IgD-negative memory B cell (primary cell): ENCODE results near the gene PFKM. TPM values are rescaled to one million over a fixed set of nuclear protein-coding genes. Genes with fewer than 3 reads are reported as not detected.

Source experiments
- H3K27ac Mint-ChIP-seq, 3 donors: one replicate each; pipeline ENCODE4 v1.8.0; 2020 to 2022; ENCODE audit warnings: mild to moderate bottlenecking in 3 of 3, mixed read lengths in 3 of 3, moderate library complexity in 1 of 3
- H3K27me3 Mint-ChIP-seq: one replicate; pipeline ENCODE4 v1.8.0; 2021; ENCODE audit warnings: mixed read lengths
- H3K36me3 Mint-ChIP-seq: one replicate; pipeline ENCODE4 v1.8.0; 2020; ENCODE audit warnings: mild to moderate bottlenecking, mixed read lengths
- H3K4me1 Mint-ChIP-seq, 3 donors: one replicate each; pipeline ENCODE4 v1.8.0; 2020 to 2022; ENCODE audit warnings: mixed read lengths in 3 of 3, mild to moderate bottlenecking in 1 of 3
- H3K4me3 Mint-ChIP-seq, 4 donors: one replicate each; pipeline ENCODE4 v1.8.0; 2020 to 2022; ENCODE audit warnings: mild to moderate bottlenecking in 4 of 4, mixed read lengths in 4 of 4, moderate library complexity in 3 of 4
- H3K9me3 Mint-ChIP-seq, 3 donors: one replicate each; pipeline ENCODE4 v1.8.0; 2020 to 2021; ENCODE audit warnings: mixed read lengths in 3 of 3, mild to moderate bottlenecking in 1 of 3
- polyA plus RNA-seq: library from polyadenylated mRNA; unstranded; fragments of 300-500 nt; fragmentation: Illumina TruSeq; gene quantifications from one replicate; pipeline ENCODE4 v1.2.3, GENCODE V29; 2021

The PFKM gene
- polyA plus RNA-seq, 1 donor from 2014 or later = 7.5 TPM

DNA sequence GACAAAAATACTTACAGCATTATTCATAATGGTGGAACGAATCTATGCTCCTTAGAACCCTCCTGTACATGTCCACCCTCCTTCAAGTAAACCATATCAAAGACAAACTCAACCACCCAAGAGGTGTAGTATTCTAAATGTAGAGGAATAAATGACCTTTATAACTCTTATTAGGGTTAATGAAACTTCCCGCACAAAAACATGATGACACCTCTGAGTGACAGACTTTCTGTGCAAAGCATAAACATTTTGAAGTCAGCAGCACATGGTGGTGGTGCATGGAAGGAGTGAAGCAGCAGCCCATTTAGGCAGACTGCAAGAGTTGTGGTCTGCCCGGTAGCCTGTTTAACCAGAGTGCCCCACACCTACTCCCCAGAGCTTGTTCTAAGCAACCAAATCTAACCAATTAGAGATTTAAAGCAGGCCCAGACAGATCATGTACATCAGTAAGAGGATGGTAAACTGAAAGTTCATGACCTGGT, 38.8 kb downstream of the PFKM start:
- H3K9me3 Mint-ChIP-seq = no peaks in the 10 kb centered on the region
- H3K27ac Mint-ChIP-seq = peak overlapping the region; percentile 84 to 98 (median 97)
- H3K4me3 Mint-ChIP-seq = peak overlapping the region; percentile 94 to 99 (median 96)
- H3K36me3 Mint-ChIP-seq = peaks cover 1% of the 10 kb centered on the region
- peaks cover 17 to 23% (median 22%) of the 10 kb centered on the region in 3 donors for H3K4me1 Mint-ChIP-seq
- H3K27me3 Mint-ChIP-seq = no peaks in the 10 kb centered on the region

- H3K4me1 Mint-ChIP-seq = peaks cover 14 to 15% (median 15%) of the 10 kb centered on the region in 3 donors
- H3K9me3 Mint-ChIP-seq = no peaks in the 10 kb centered on the region
- peaks cover 1% of the 10 kb centered on the region for H3K36me3 Mint-ChIP-seq
- H3K4me3 Mint-ChIP-seq = peak overlapping the region in 1 of 4 donors; percentile 28
- H3K27ac Mint-ChIP-seq = no peak overlapping the region
- H3K27me3 Mint-ChIP-seq = peaks cover 2% of the 10 kb centered on the region
These were observed 40.9 kb downstream of the PFKM start for GRCh38 chr12:48160046-48160445.

DNA sequence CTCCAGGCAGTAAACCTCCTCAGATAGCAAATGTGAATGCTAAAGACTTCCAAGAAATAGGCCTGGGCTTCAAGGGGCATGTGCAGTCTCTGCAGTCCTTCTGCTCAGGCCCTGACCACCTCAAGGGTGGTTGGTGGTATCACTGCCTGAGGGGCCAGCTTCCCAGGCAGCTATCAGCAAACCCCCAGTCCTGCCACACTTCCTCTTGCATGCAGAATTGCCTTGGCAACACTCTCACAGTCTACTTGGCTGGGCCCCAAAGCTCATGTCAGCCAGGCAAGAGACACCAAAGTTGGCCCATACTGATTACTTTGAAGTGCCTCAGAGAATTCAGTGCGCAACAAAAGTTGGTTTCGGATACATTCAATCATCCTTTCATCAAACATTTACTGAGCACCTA, 41.6 kb downstream of the PFKM start:
- no peak overlapping the region for H3K27ac Mint-ChIP-seq

GRCh38 chr12:48163150-48163747, 44.1 kb downstream of the PFKM start:
- no peaks in the 10 kb centered on the region for H3K36me3 Mint-ChIP-seq
- H3K4me1 Mint-ChIP-seq = peaks cover 4 to 6% (median 4%) of the 10 kb centered on the region in 3 donors
- peak overlapping the region in 1 of 3 donors; percentile 5 for H3K27ac Mint-ChIP-seq
- no peaks in the 10 kb centered on the region for H3K9me3 Mint-ChIP-seq
- H3K4me3 Mint-ChIP-seq = no peak overlapping the region
- H3K27me3 Mint-ChIP-seq = peaks cover 8% of the 10 kb centered on the region

More for the DNA sequence above, 41.6 kb downstream of the PFKM start:
- H3K4me3 Mint-ChIP-seq = no peak overlapping the region
- H3K4me1 Mint-ChIP-seq = peaks cover 14 to 17% (median 15%) of the 10 kb centered on the region in 3 donors
- H3K9me3 Mint-ChIP-seq = no peaks in the 10 kb centered on the region
- H3K27me3 Mint-ChIP-seq = peaks cover 4% of the 10 kb centered on the region
- H3K36me3 Mint-ChIP-seq = peaks cover 1% of the 10 kb centered on the region

GRCh38 chr12:48164451-48164850, 45.3 kb downstream of the PFKM start:
- H3K4me3 Mint-ChIP-seq = no peak overlapping the region
- H3K27me3 Mint-ChIP-seq = peaks cover 8% of the 10 kb centered on the region
- no peaks in the 10 kb centered on the region for H3K9me3 Mint-ChIP-seq
- H3K27ac Mint-ChIP-seq = no peak overlapping the region
- H3K36me3 Mint-ChIP-seq = no peaks in the 10 kb centered on the region
- peaks cover 0 to 4% (median 0%) of the 10 kb centered on the region in 3 donors for H3K4me1 Mint-ChIP-seq

DNA sequence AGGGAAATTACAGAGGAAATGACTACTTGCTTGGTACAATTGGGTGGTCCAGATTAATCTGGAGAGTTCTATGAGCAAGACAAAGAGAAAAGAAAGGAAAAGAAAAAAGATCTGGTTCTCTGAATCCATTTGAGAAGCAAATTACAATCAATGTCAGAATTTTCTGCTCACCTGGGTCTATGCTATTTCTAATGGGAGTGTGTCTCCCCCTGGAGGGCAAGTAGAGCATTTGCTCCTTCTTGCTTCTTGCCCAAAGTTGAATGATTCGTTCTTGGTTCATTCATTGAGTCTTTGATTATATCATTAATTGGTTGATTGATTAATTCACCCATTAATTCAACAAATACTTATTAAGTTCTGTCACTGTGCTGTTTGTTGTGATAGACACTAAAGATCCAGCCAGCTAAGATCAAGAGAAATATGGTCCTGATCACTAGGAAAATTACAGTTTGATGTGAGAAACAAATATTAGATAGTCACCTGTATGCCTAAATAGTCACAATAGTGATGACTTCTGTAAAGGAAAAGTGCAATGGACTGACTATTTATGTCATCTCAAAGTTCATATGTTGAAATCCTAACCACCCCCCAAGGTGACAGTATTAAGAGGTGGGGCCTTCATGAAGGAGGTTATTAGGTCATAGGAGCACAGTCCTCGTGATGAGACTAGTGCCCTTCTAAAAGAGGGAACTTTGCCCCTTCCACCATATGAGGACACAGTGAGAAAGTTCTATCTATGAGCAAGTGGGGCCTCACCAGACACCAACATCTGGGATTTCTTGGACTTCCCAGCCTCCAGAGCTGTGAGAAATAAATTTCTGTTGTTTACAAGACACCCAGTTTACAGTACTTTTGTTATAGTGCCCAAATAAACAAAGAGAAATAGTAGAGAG, 46.2 kb downstream of the PFKM start:
- H3K36me3 Mint-ChIP-seq = no peaks in the 10 kb centered on the region
- peaks cover 0 to 4% (median 0%) of the 10 kb centered on the region in 3 donors for H3K4me1 Mint-ChIP-seq
- H3K9me3 Mint-ChIP-seq = no peaks in the 10 kb centered on the region
- H3K27ac Mint-ChIP-seq = no peak overlapping the region
- no peak overlapping the region for H3K4me3 Mint-ChIP-seq
- peaks cover 8% of the 10 kb centered on the region for H3K27me3 Mint-ChIP-seq

DNA sequence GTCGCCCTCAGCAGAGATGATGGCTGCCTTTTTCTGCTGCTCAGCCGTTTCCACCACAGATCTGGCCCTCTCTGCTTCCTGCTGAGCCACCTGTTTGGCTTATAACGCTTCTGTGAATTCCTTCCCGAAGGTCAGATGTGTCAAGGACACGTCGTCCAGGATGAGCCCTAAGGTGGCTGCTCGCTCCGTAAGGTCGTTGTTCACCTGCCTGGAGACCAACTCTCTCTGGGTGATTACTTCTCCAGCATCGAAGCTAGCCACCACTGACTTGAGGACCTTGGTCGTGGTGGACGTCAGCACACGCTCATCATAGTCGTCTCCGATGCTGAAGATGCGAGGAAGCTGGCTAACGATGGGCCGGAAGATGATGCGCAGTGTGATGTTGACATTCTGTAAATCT, 49.8 kb downstream of the PFKM start:
- Mint-ChIP-seq H3K27me3 (peaks cover 8% of the 10 kb centered on the region), H3K27ac (peak overlapping the region in 1 of 3 donors; percentile 19), H3K4me3 (no peak overlapping the region), H3K9me3 (no peaks in the 10 kb centered on the region), H3K4me1 (peaks cover 0 to 6% (median 0%) of the 10 kb centered on the region in 3 donors), H3K36me3 (no peaks in the 10 kb centered on the region)

GRCh38 chr12:48175613-48176416, 56.7 kb downstream of the PFKM start:
- Mint-ChIP-seq H3K27me3 (peaks cover 11% of the 10 kb centered on the region), H3K4me3 (no peak overlapping the region), H3K9me3 (no peaks in the 10 kb centered on the region), H3K4me1 (peaks cover 0 to 2% (median 0%) of the 10 kb centered on the region in 3 donors), H3K27ac (no peak overlapping the region), H3K36me3 (peaks cover 1% of the 10 kb centered on the region)

GRCh38 chr12:48176417-48176751, 57.2 kb downstream of the PFKM start:
- no peak overlapping the region for H3K27ac Mint-ChIP-seq
- peaks cover 1% of the 10 kb centered on the region for H3K36me3 Mint-ChIP-seq
- peaks cover 0 to 2% (median 0%) of the 10 kb centered on the region in 3 donors for H3K4me1 Mint-ChIP-seq
- H3K9me3 Mint-ChIP-seq = no peaks in the 10 kb centered on the region
- H3K27me3 Mint-ChIP-seq = peaks cover 11% of the 10 kb centered on the region
- no peak overlapping the region for H3K4me3 Mint-ChIP-seq

GRCh38 chr12:48177982-48178381, 58.8 kb downstream of the PFKM start:
- peaks cover 4 to 11% (median 5%) of the 10 kb centered on the region in 3 donors for H3K4me1 Mint-ChIP-seq
- H3K27ac Mint-ChIP-seq = no peak overlapping the region
- H3K4me3 Mint-ChIP-seq = peak overlapping the region in 1 of 4 donors; percentile 25
- H3K9me3 Mint-ChIP-seq = no peaks in the 10 kb centered on the region
- peaks cover 11% of the 10 kb centered on the region for H3K27me3 Mint-ChIP-seq
- H3K36me3 Mint-ChIP-seq = peaks cover 1% of the 10 kb centered on the region

- peak overlapping the region in 1 of 4 donors; percentile 30 for H3K4me3 Mint-ChIP-seq
- H3K9me3 Mint-ChIP-seq = no peaks in the 10 kb centered on the region
- peak overlapping the region in 1 of 3 donors; percentile 26 for H3K27ac Mint-ChIP-seq
- peaks cover 18% of the 10 kb centered on the region for H3K27me3 Mint-ChIP-seq
- H3K4me1 Mint-ChIP-seq = peaks cover 5 to 13% (median 9%) of the 10 kb centered on the region in 3 donors
- peaks cover 1% of the 10 kb centered on the region for H3K36me3 Mint-ChIP-seq
These were observed 60.3 kb downstream of the PFKM start for GRCh38 chr12:48179466-48179865.

- H3K36me3 Mint-ChIP-seq = peaks cover 1% of the 10 kb centered on the region
- no peak overlapping the region for H3K27ac Mint-ChIP-seq
- peaks cover 26% of the 10 kb centered on the region for H3K27me3 Mint-ChIP-seq
- H3K9me3 Mint-ChIP-seq = no peaks in the 10 kb centered on the region
- H3K4me3 Mint-ChIP-seq = peak overlapping the region in 1 of 4 donors; percentile 30
- H3K4me1 Mint-ChIP-seq = peaks cover 10 to 19% (median 12%) of the 10 kb centered on the region in 3 donors
These were observed 61.3 kb downstream of the PFKM start for GRCh38 chr12:48180424-48180823.

DNA sequence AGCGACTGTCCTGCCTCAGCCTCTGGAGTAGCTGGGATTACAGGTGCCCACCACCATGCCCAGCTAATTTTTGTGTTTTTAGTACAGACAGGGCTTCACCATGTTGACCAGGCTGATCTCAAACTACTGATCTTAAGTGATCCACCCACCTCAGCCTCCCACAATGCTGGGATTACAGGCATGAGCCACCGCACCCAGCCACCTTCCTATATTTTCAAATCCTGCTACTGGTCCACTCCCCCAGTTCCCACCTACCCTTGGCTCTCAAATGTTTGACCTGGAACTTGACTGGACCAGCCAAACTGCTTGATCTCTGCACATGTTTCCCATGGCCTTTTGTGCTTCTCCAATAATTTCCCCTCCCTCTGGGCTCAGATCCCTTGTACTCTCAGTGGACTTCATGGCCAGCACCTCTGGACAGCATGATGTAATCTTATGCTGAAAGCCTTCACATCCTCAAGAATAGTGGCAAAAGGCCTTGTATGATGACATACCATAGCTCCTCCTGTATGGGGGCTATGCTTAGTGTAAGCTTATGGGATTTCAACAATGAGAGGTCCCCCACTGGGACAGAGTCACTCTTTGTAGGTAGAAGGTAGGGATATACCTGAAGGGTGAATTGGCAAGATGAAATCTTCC, 61.8 kb downstream of the PFKM start:
- peaks cover 32% of the 10 kb centered on the region for H3K27me3 Mint-ChIP-seq
- peak overlapping the region in 1 of 4 donors; percentile 94 for H3K4me3 Mint-ChIP-seq
- peaks cover 11 to 20% (median 12%) of the 10 kb centered on the region in 3 donors for H3K4me1 Mint-ChIP-seq
- H3K9me3 Mint-ChIP-seq = no peaks in the 10 kb centered on the region
- peaks cover 1% of the 10 kb centered on the region for H3K36me3 Mint-ChIP-seq
- H3K27ac Mint-ChIP-seq = no peak overlapping the region

- peaks cover 11 to 20% (median 12%) of the 10 kb centered on the region in 3 donors for H3K4me1 Mint-ChIP-seq
- H3K4me3 Mint-ChIP-seq = peak overlapping the region; percentile 92 to 99 (median 96)
- H3K9me3 Mint-ChIP-seq = no peaks in the 10 kb centered on the region
- peaks cover 28% of the 10 kb centered on the region for H3K27me3 Mint-ChIP-seq
- H3K27ac Mint-ChIP-seq = peak overlapping the region; percentile 81 to 95 (median 89)
- H3K36me3 Mint-ChIP-seq = peaks cover 1% of the 10 kb centered on the region
These were observed 63.5 kb downstream of the PFKM start for GRCh38 chr12:48182631-48183030.
